Calu3 (cell line): ENCODE results near the gene P2RY12. TPM values are rescaled to one million over a fixed set of nuclear protein-coding genes. Genes with fewer than 3 reads are reported as not detected.

Source experiments
- BruUV-seq: library from RNA; stranded (reverse); fragments of 400-500 nt; replicated peaks from 2 replicates; lab custom pipeline; 2021; lab: Mats Ljungman, UMichigan
- CTCF ChIA-PET: fragments of 300-600 bp; sonication (Branson Sonifier 250); formaldehyde crosslinking; loops from one replicate; lab custom pipeline; 2022; ENCODE audit warnings: antibody characterized with exemption; lab: Charles Lee
- DNase-seq: peaks from one replicate; pipeline ENCODE4 v3.0.0; 2022
- H3K27ac Mint-ChIP-seq: one replicate; pipeline ENCODE4 v1.8.0; 2022; ENCODE audit warnings: mixed read lengths; ENCODE audit not compliant: unreplicated experiment
- H3K27me3 Mint-ChIP-seq: one replicate; pipeline ENCODE4 v1.8.0; 2022; ENCODE audit warnings: mixed read lengths; ENCODE audit not compliant: unreplicated experiment
- H3K36me3 Mint-ChIP-seq: one replicate; pipeline ENCODE4 v1.8.0; 2022; ENCODE audit warnings: mild to moderate bottlenecking, moderate library complexity, mixed read lengths; ENCODE audit not compliant: insufficient read depth, unreplicated experiment
- H3K4me1 Mint-ChIP-seq: one replicate; pipeline ENCODE4 v1.8.0; 2022; ENCODE audit warnings: mild to moderate bottlenecking, low read depth, mixed read lengths; ENCODE audit not compliant: unreplicated experiment
- H3K4me3 Mint-ChIP-seq: one replicate; pipeline ENCODE4 v1.8.0; 2022; ENCODE audit warnings: mild to moderate bottlenecking, low read depth, moderate library complexity, mixed read lengths; ENCODE audit not compliant: unreplicated experiment
- H3K9me3 Mint-ChIP-seq: one replicate; pipeline ENCODE4 v1.8.0; 2022; ENCODE audit warnings: low read depth, mixed read lengths; ENCODE audit not compliant: unreplicated experiment
- intact Hi-C: fragments of 100-400 bp; cut with micrococcal nuclease; formaldehyde crosslinking; loops from one replicate; pipeline ENCODE4 v1.10.0; 2022; ENCODE audit not compliant: unreplicated experiment
- total RNA-seq: library from RNA; stranded (reverse); gene quantifications from 2 replicates; pipeline ENCODE4 v1.2.3, GENCODE V29; 2022
- TF ChIP-seq, protein P1 (sequence below): fragments of 200-600 bp; IDR thresholded peaks from one replicate; pipeline ENCODE4 v1.8.0; 2022; ENCODE audit warnings: antibody characterized with exemption; ENCODE audit not compliant: unreplicated experiment

Gene P2RY12
- total RNA-seq, 1 experiment from 2014 or later = not detected

DNA sequence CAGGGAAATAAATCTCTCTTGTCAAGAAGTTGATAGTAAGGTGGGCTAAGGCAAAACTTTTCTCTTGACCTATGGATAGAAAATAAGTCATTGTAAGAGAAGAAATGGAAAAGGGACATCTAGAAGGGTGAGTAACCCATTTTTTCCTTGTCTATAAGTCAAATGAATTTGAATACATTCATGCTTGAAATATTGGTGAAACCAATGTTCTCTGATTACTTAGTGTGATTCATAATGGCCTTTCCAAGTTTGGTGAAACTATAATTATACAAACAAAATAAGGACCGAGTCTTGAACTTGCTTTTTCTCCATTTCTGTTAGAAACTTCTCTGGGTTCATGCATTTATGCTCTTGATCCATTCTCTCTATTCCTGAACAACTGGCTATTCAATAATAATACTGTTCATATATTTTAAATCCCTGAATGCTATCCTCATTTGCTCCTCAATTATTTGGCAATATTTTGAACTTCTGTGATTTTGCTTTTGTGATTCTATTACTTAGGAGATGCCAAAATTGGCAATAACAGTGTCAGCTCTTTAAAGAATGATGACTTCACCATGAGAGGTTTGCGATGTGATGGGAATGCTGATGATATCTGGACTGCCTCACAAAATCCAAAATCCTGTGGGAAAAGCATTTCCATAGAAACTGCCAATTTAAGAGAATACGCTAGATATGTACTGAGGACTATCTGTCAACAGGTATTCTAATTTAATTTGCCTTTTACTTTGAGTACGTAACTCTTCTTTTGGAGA is 12.3 kb downstream of the P2RY12 start:
- intact Hi-C loops = no loop called here
- TF ChIP-seq, protein P1, sequence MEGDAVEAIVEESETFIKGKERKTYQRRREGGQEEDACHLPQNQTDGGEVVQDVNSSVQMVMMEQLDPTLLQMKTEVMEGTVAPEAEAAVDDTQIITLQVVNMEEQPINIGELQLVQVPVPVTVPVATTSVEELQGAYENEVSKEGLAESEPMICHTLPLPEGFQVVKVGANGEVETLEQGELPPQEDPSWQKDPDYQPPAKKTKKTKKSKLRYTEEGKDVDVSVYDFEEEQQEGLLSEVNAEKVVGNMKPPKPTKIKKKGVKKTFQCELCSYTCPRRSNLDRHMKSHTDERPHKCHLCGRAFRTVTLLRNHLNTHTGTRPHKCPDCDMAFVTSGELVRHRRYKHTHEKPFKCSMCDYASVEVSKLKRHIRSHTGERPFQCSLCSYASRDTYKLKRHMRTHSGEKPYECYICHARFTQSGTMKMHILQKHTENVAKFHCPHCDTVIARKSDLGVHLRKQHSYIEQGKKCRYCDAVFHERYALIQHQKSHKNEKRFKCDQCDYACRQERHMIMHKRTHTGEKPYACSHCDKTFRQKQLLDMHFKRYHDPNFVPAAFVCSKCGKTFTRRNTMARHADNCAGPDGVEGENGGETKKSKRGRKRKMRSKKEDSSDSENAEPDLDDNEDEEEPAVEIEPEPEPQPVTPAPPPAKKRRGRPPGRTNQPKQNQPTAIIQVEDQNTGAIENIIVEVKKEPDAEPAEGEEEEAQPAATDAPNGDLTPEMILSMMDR = no peak
- peaks cover 10% of the 10 kb centered on the region for H3K4me1 Mint-ChIP-seq
- no peaks in the 10 kb centered on the region for H3K9me3 Mint-ChIP-seq
- CTCF ChIA-PET = interaction anchor here (1.2 kb wide), 1 partner anchor 11 kb away, joined by 4 read pairs; no protein-coding TSS in a partner anchor
- no peak overlapping the region for H3K27ac Mint-ChIP-seq
- H3K4me3 Mint-ChIP-seq = no peak overlapping the region
- no peak for DNase-seq
- no peaks in the 10 kb centered on the region for H3K36me3 Mint-ChIP-seq
- BruUV-seq = no TSS peak
- no peaks in the 10 kb centered on the region for H3K27me3 Mint-ChIP-seq

GRCh38 chr3:151371526-151371925 is 13.0 kb downstream of the P2RY12 start:
- Mint-ChIP-seq H3K36me3 (no peaks in the 10 kb centered on the region), H3K27me3 (no peaks in the 10 kb centered on the region), H3K9me3 (no peaks in the 10 kb centered on the region), H3K4me3 (no peak overlapping the region), H3K4me1 (peaks cover 15% of the 10 kb centered on the region), H3K27ac (no peak overlapping the region)
- no TSS peak for BruUV-seq
- CTCF ChIA-PET = no interaction called here
- DNase-seq = no peak
- TF ChIP-seq, protein P1 = no peak
- intact Hi-C loops = no loop called here

DNA sequence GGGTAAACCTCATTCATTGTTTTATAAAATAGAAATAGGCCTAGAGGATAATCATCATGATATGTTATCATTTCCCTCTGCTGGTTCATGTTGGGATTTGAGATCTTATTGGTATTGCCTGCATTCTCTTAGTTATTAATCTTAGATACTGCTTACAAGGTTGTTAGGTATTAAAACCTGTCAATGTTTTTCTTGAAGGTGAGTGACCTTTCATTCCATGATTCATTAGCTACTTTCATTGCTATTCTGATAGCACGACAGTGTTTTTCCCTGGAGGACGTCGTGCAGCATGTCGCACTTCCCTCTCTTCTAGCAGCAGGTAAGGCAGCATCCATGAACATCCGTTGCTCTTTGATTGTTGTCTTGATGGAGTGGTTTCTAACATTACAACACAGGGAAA is 17.1 kb downstream of the P2RY12 start:
- intact Hi-C loops = loop anchor here (5.0 kb wide), 1 partner anchor 140 kb away; no protein-coding TSS in a partner anchor
- no TSS peak for BruUV-seq
- Mint-ChIP-seq H3K36me3 (no peaks in the 10 kb centered on the region), H3K27ac (peak overlapping the region; percentile 27), H3K27me3 (no peaks in the 10 kb centered on the region), H3K4me1 (peaks cover 15% of the 10 kb centered on the region), H3K9me3 (no peaks in the 10 kb centered on the region), H3K4me3 (peak overlapping the region; percentile 10)
- TF ChIP-seq, protein P1 = no peak
- CTCF ChIA-PET = interaction anchor here (0.6 to 1.7 kb wide), 4 partner anchors 9 to 141 kb away, joined by 3 to 4 read pairs (median 4); no protein-coding TSS in a partner anchor
- peak; percentile 17 for DNase-seq

- Mint-ChIP-seq H3K36me3 (no peaks in the 10 kb centered on the region), H3K9me3 (no peaks in the 10 kb centered on the region), H3K4me3 (peak overlapping the region; percentile 10), H3K4me1 (peaks cover 15% of the 10 kb centered on the region), H3K27ac (peak overlapping the region; percentile 27), H3K27me3 (no peaks in the 10 kb centered on the region)
- TF ChIP-seq, protein P1 = no peak
- intact Hi-C loops = loop anchor here (5.0 kb wide), 1 partner anchor 140 kb away; no protein-coding TSS in a partner anchor
- BruUV-seq = no TSS peak
- DNase-seq = no peak
- CTCF ChIA-PET = interaction anchor here (0.6 to 1.7 kb wide), 4 partner anchors 9 to 141 kb away, joined by 3 to 4 read pairs (median 4); no protein-coding TSS in a partner anchor
These were observed 17.6 kb downstream of the P2RY12 start for GRCh38 chr3:151366993-151367392.
